ENCODE data around the gene CREB3. TPM values are rescaled to one million over a fixed set of nuclear protein-coding genes. Genes with fewer than 3 reads are reported as not detected.

CREB3 gene
- total RNA-seq = 100 to 1,000 TPM in 1 of 4 donors, 10 to 100 TPM in 3; 30.5 to 105 (median 47.2) TPM

GRCh38 chr9:35732185-35732799 is at the start of gene CREB3, which contains the start of gene TLN1:
Gene CREB3, plus strand, starts transcription at chr9:35732666. Its CDS starts 107 bp downstream, at chr9:35732773.
Gene TLN1, minus strand, starts transcription at chr9:35732195. Its CDS starts 6,501 bp downstream, at chr9:35725694.
- peak within 1 kb of the TSS; percentile 94 to 97 for H3K27ac ChIP-seq
- peak within 1 kb of the TSS; percentile 62 to 84 for H3K4me3 ChIP-seq
- peak; percentile 98 to 99 for DNase-seq
- H3K36me3 ChIP-seq = no peaks in the 10 kb centered on the region
- H3K4me1 ChIP-seq = peaks cover 0 to 8% of the 10 kb centered on the region in 2 donors
- intact Hi-C loops (cut with DNase I; ENCODE audit: low total_unique reads) = loop anchor here (5.0 kb wide), 1 partner anchor 75 kb away; the partner anchor contains the start of genes CCDC107 and RMRP
- peak in 3 of 4 experiments; percentile 3 to 17 (median 9) for TF ChIP-seq CTCF (IDR thresholded peaks at IDR 0.05)
- peak; percentile 80 to 93 for TF ChIP-seq POLR2A (IDR thresholded peaks at IDR 0.05)
- H3K9me3 ChIP-seq = no peaks in the 10 kb centered on the region
- H3K27me3 ChIP-seq = no peaks in the 10 kb centered on the region

GRCh38 chr9:35683323-35683722 is 49.1 kb upstream of the CREB3 start:
- H3K27me3 ChIP-seq = no peaks in the 10 kb centered on the region
- H3K36me3 ChIP-seq = no peaks in the 10 kb centered on the region
- no peak overlapping the region for H3K4me3 ChIP-seq
- H3K27ac ChIP-seq = peak overlapping the region; percentile 93 to 98
- no peaks in the 10 kb centered on the region for H3K9me3 ChIP-seq
- intact Hi-C loops (cut with DNase I; ENCODE audit: low total_unique reads) = no loop called here
- DNase-seq = no peak
- TF ChIP-seq POLR2A (IDR thresholded peaks at IDR 0.05) = no peak
- TF ChIP-seq CTCF (IDR thresholded peaks at IDR 0.05) = no peak
- peaks cover 4 to 7% of the 10 kb centered on the region in 2 donors for H3K4me1 ChIP-seq

- peak overlapping the region in 1 of 2 donors; percentile 71 for H3K4me3 ChIP-seq
- H3K27ac ChIP-seq = peak overlapping the region; percentile 93 to 98
- no peaks in the 10 kb centered on the region for H3K9me3 ChIP-seq
- intact Hi-C loops (cut with DNase I; ENCODE audit: low total_unique reads) = loop anchor here (5.0 kb wide), 1 partner anchor 42 kb away; no protein-coding TSS in a partner anchor
- H3K36me3 ChIP-seq = no peaks in the 10 kb centered on the region
- no peaks in the 10 kb centered on the region for H3K27me3 ChIP-seq
- no peak for DNase-seq
- H3K4me1 ChIP-seq = peaks cover 4 to 7% of the 10 kb centered on the region in 2 donors
- TF ChIP-seq CTCF (IDR thresholded peaks at IDR 0.05) (no peak), POLR2A (IDR thresholded peaks at IDR 0.05) (no peak)
Measured at GRCh38 chr9:35684921-35685320, 47.5 kb upstream of the CREB3 start.

GRCh38 chr9:35685506-35685905 is 47.0 kb upstream of the CREB3 start:
- Histone ChIP-seq H3K27me3 (no peaks in the 10 kb centered on the region), H3K36me3 (no peaks in the 10 kb centered on the region), H3K4me3 (peak overlapping the region; percentile 57 to 71), H3K4me1 (peaks cover 4 to 7% of the 10 kb centered on the region in 2 donors), H3K27ac (peak overlapping the region; percentile 93 to 98), H3K9me3 (no peaks in the 10 kb centered on the region)
- TF ChIP-seq POLR2A (IDR thresholded peaks at IDR 0.05) (no peak), CTCF (IDR thresholded peaks at IDR 0.05) (no peak)
- DNase-seq = no peak
- intact Hi-C loops (cut with DNase I; ENCODE audit: low total_unique reads) = loop anchor here (5.0 kb wide), 1 partner anchor 42 kb away; no protein-coding TSS in a partner anchor
